HepG2 (cell line): ENCODE measurements around the gene IZUMO4. TPM values are rescaled to one million over a fixed set of nuclear protein-coding genes. Genes with fewer than 3 reads are reported as not detected.

Experiments used
- ATF7-NPFF ChIP-seq: sonication (generic); formaldehyde crosslinking; IDR thresholded peaks from 2 replicates; pipeline ENCODE4 v1.8.1; 2023; ENCODE audit warnings: mild to moderate bottlenecking, low read depth, missing genetic modification reagents, moderate library complexity
- CBX5 ChIP-seq: sonication (generic); formaldehyde crosslinking; IDR thresholded peaks from 2 replicates; pipeline ENCODE4 v1.4.0; 2020; ENCODE audit warnings: missing genetic modification reagents, borderline replicate concordance
- ESRRA ChIP-seq: sonication (generic); formaldehyde crosslinking; IDR thresholded peaks from 2 replicates; pipeline ENCODE4 v1.5.1; 2020; ENCODE audit warnings: mild to moderate bottlenecking, low read depth, missing genetic modification reagents
- FOXP1 ChIP-seq, 2 experiments: fragments of 450-650 bp in 1 of 2; IDR thresholded peaks; 2 replicates each; pipeline ENCODE4 v1.6.1; 2017 to 2018; ENCODE audit warnings: antibody characterized with exemption in 1 of 2
- GABPA ChIP-seq, 2 experiments: IDR thresholded peaks; 2 replicates each; pipeline ENCODE4 v1.6.1; 2011 to 2016; ENCODE audit warnings: low read depth in 2 of 2, low read length in 1 of 2, missing biosample characterization in 1 of 2, missing genetic modification characterization in 1 of 2
- HNRNPK ChIP-seq: fragments of 200-400 bp; formaldehyde crosslinking; IDR thresholded peaks from 2 replicates; pipeline ENCODE4 v1.6.1; 2018; ENCODE audit warnings: low read length, low read depth, moderate library complexity, mild to moderate bottlenecking; ENCODE audit not compliant: poor library complexity, severe bottlenecking
- IRF1 ChIP-seq: sonication (generic); formaldehyde crosslinking; IDR thresholded peaks from 2 replicates; pipeline ENCODE4 v1.4.0; 2020; ENCODE audit warnings: low read depth, mild to moderate bottlenecking, missing genetic modification reagents
- KAT8 ChIP-seq: IDR thresholded peaks from 2 replicates; pipeline ENCODE4 v1.6.1; 2016; ENCODE audit warnings: missing genetic modification reagents, missing compliant biosample characterization
- MAFF ChIP-seq: IDR thresholded peaks from 2 replicates; pipeline ENCODE4 v1.6.1; 2011; ENCODE audit warnings: low read depth, low read length, improper control_type of control experiment
- MXI1 ChIP-seq: IDR thresholded peaks from 3 replicates; pipeline ENCODE4 v1.6.1; 2012; ENCODE audit warnings: low read depth, low read length, inconsistent platforms, borderline replicate concordance
- NFE2L1 ChIP-seq: sonication (generic); formaldehyde crosslinking; IDR thresholded peaks from 2 replicates; pipeline ENCODE4 v1.4.0; 2020; ENCODE audit warnings: missing genetic modification reagents, mild to moderate bottlenecking, borderline replicate concordance
- NPAS2 ChIP-seq: sonication (generic); formaldehyde crosslinking; IDR thresholded peaks from 2 replicates; pipeline ENCODE4 v1.8.0; 2022; ENCODE audit warnings: mild to moderate bottlenecking, missing genetic modification reagents, borderline replicate concordance
- RELA ChIP-seq: sonication (generic); formaldehyde crosslinking; IDR thresholded peaks from 2 replicates; pipeline ENCODE4 v1.4.0; 2020; ENCODE audit warnings: missing genetic modification reagents
- SP1 ChIP-seq, 2 experiments: fragments of 450-650 bp in 1 of 2; sonication (generic) in 1 of 2; formaldehyde crosslinking in 1 of 2; IDR thresholded peaks; 2 replicates each; pipeline versions ENCODE4 v1.4.0 to v1.6.1; 2016 to 2020; ENCODE audit warnings: missing genetic modification reagents in 1 of 2
- THAP7 ChIP-seq: sonication (generic); formaldehyde crosslinking; IDR thresholded peaks from 2 replicates; pipeline ENCODE4 v1.8.1; 2023; ENCODE audit warnings: mild to moderate bottlenecking, missing genetic modification reagents
- ZBTB4 ChIP-seq: sonication (generic); formaldehyde crosslinking; IDR thresholded peaks from 2 replicates; pipeline ENCODE4 v1.4.0; 2020; ENCODE audit warnings: missing genetic modification reagents, mild to moderate bottlenecking, borderline replicate concordance
- ZNF3 ChIP-seq: IDR thresholded peaks from 2 replicates; pipeline ENCODE4 v1.7.0; 2017; ENCODE audit warnings: inconsistent platforms
- ZNF460 ChIP-seq: sonication (generic); formaldehyde crosslinking; IDR thresholded peaks from 2 replicates; pipeline ENCODE4 v1.5.1; 2020; ENCODE audit warnings: missing genetic modification reagents, mild to moderate bottlenecking, borderline replicate concordance
- ZNF850 ChIP-seq: sonication (generic); formaldehyde crosslinking; conservative IDR thresholded peaks from 2 replicates; pipeline ENCODE4 v1.9.0; 2021; ENCODE audit warnings: mild to moderate bottlenecking, missing genetic modification reagents
- ZUFSP ChIP-seq: sonication (generic); formaldehyde crosslinking; IDR thresholded peaks from 2 replicates; pipeline ENCODE4 v1.9.0; 2021; ENCODE audit warnings: missing genetic modification reagents, mild to moderate bottlenecking, borderline replicate concordance
- polyA plus RNA-seq, 8 experiments: library from polyadenylated mRNA; depleted of rRNA in 3 of 8; stranded (reverse) in 7 of 8; unstranded in 1 of 8; fragments of >200 nt; fragmentation: Illumina TruSeq in 4 of 8; extraction: Trizol in 4 of 8; gene quantifications; 2 replicates each; pipeline versions ENCODE4 v1.2.1 to v1.2.3, GENCODE V29; 2011 to 2016; ENCODE audit warnings: low read depth in 4 of 8, missing spikeins in 1 of 8, mixed read lengths in 1 of 8; ENCODE audit not compliant: insufficient read depth in 1 of 8
- total RNA-seq, 5 experiments: library from RNA; depleted of rRNA; stranded (reverse); fragments of >200 nt; fragmentation: Illumina TruSeq; extraction: Trizol; gene quantifications; 2 replicates each; pipeline ENCODE4 v1.2.3, GENCODE V29; 2016; ENCODE audit warnings: low read depth in 1 of 5
- TF ChIP-seq, protein P1 (sequence below): IDR thresholded peaks from 2 replicates; pipeline ENCODE4 v1.6.1; 2018; ENCODE audit warnings: missing genetic modification reagents, mild to moderate bottlenecking, missing compliant biosample characterization

IZUMO4 gene
- total and polyA plus RNA-seq, 2 of the 13 experiments (the other 11 are each of a cell fraction or from before 2014, with no cell fraction given), result 0.77 to 3.9 TPM

GRCh38 chr19:2050991-2051772, 45.5 kb upstream of the IZUMO4 start, which contains the start of gene MKNK2 (continued):
- TF ChIP-seq THAP7 (CRISPR knock-in tag) (0 out of 2 replicates have a peak, but pooled peaks have one; percentile 44), IRF1 (no peak), RELA (CRISPR knock-in tag) (no peak), NPAS2 (CRISPR knock-in tag) (no peak), ESRRA (CRISPR knock-in tag) (no peak), ZUFSP (CRISPR knock-in tag) (no peak), MXI1 (peak; percentile 87; the same call in 2 of the 3 replicates), MAFF (no peak), ZBTB4 (CRISPR knock-in tag) (no peak), ZNF460 (CRISPR knock-in tag) (no peak), NFE2L1 (CRISPR knock-in tag) (no peak), CBX5 (CRISPR knock-in tag) (no peak), FOXP1 (IDR thresholded peaks at IDR 0.05) (no peak), FOXP1 (CRISPR knock-in tag; IDR thresholded peaks at IDR 0.05) (no peak), KAT8 (CRISPR knock-in tag) (no peak; the same call in 1 of the 2 replicates), HNRNPK (peak; percentile 47), SP1 (IDR thresholded peaks at IDR 0.05) (no peak), SP1 (CRISPR knock-in tag; IDR thresholded peaks at IDR 0.05) (peak; percentile 97), ATF7-NPFF (CRISPR knock-in tag) (peak; percentile 83; the same call in 1 of the 2 replicates), ZNF850 (CRISPR knock-in tag) (no peak), GABPA (IDR thresholded peaks at IDR 0.05; ENCODE audit: low read depth, low read length) (no peak), GABPA (CRISPR knock-in tag; IDR thresholded peaks at IDR 0.05; ENCODE audit: low read depth) (no peak), ZNF3 (CRISPR knock-in tag) (0 out of 2 replicates have a peak, but pooled peaks have one; percentile 66)
- TF ChIP-seq, protein P1, sequence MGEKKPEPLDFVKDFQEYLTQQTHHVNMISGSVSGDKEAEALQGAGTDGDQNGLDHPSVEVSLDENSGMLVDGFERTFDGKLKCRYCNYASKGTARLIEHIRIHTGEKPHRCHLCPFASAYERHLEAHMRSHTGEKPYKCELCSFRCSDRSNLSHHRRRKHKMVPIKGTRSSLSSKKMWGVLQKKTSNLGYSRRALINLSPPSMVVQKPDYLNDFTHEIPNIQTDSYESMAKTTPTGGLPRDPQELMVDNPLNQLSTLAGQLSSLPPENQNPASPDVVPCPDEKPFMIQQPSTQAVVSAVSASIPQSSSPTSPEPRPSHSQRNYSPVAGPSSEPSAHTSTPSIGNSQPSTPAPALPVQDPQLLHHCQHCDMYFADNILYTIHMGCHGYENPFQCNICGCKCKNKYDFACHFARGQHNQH (CRISPR knock-in tag), result peak; percentile 47; the same call in 1 of the 2 replicates
